HG03039 (cell line): ENCODE data around the gene MRPL10.
A peak's percentile ranks its signal among the peaks of the same experiment; 100 is the strongest.

ENCODE experiments used
- ATAC-seq: cut with Tn5 transposase; IDR thresholded peaks from one replicate; pipeline ENCODE4 v1.9.1; 2021; ENCODE audit warnings: mild to moderate bottlenecking, moderate library complexity; ENCODE audit not compliant: unreplicated experiment

MRPL10 gene

GRCh38 chr17:47840001-47840741 is 8.8 kb upstream of the MRPL10 start:
- no peak for ATAC-seq

GRCh38 chr17:47839071-47839470 is 7.7 kb upstream of the MRPL10 start:
- ATAC-seq = no peak

DNA sequence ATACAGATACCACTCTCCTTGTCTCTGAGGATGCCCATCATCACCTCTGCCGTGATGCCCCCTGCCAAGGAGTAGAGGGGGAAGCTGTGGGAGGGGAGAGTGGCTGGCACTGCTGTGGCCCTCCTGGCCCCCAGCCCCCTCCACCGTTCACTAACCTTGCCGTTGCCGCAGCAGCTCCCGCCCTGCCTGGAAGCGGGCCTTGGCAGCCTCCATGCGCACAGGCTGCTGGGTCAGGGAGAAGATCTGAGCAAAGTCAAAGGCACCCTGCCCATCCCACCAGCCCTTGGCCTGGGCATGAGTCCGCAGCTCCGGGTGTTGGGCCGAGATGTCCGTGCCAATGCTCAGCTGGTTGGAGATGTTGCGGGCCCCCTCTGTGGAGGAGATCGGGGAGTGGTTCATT is 7.3 kb upstream of the MRPL10 start:
- ATAC-seq = no peak

- no peak for ATAC-seq
These were observed 6.2 kb upstream of the MRPL10 start for GRCh38 chr17:47837401-47838039.

DNA sequence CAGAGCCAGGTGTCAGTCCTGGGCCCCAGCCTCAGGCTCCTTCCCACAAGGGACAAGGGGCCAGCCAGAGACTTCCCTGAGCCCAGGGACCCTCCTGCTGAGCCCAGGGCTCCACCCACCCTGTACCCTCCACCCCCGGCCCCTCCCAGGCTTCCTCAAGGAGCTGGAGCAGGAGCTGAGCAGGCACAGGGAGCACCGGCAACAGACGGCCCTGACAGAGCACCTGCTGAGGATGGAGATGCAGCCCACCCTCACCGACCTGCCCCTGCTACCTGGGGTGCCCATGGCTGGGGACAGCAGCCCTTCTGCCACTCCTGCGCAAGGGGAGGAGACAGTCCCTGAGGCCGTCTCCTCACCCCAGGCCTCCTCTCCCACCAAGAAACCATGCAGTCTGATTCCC is 5.3 kb upstream of the MRPL10 start:
- no peak for ATAC-seq

DNA sequence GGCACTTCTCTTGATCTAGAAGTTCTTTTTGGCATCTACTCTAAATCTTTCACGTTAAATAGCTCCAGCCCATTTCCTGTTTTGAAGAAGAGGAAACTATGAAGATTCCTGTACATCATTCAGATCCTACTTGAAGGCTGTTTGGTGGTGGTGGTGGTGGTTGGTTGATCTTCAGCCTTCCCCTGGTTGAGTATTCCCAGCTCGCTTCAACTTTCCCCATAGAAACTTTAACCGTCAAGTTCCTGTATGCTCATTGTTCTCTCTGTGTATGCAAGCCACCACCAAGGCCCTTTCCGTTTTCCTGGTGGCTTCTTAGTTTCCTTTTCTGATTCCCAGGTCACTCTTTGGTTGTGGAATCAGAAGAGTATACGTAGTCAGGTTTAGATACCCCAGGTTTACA is 3.4 kb upstream of the MRPL10 start:
- no peak for ATAC-seq

- ATAC-seq = no peak
These were observed 590 bp upstream of the MRPL10 start for GRCh38 chr17:47831934-47832327.

DNA sequence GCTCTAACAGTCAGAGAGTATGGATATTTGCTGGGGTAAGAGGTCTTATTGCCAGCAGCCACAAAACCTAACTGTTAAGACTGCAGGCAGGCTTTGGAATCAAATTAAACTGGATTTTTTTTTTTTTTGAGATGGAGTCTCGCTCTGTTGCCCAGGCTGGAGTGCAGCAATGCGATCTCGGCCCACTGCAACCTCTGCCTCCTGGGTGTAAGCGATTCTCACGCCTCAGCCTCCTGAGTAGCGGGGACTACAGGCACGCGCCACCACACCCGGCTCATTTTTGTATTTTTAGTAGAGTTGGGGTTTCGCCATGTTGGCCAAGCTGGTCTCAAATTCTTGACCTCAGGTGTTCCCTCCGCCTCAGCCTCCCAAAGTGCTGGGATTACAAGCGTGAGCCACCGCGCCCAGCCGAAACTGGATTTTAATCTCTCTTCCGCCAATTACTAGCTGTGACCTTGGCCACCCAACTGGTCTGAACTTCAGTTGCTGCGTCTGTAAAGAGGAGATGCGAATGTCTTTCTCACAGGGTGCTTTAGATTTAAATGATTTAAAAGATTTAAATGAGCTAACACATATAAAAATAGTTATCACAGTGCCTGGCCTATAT is 842 bp downstream of the MRPL10 start:
- ATAC-seq = no peak

DNA sequence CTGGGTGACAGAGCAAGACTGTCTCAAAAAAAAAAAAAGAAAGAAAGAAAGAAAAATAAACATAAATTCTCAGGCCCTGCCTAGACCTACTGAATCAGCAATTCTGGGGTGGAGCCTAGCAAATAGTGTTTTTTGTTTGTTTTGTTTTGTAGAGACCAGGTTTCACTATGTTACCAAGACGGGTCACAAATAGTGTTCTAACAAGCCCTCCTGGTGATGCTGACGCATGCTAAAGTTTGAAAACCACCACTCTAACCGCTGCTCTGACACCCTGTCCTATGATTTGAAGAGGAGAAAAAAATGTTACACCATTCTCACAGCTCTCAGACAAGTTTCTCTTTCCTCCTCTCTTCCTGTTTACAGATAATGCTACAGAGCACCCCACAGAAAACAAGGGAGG is 1.5 kb downstream of the MRPL10 start:
- ATAC-seq = no peak

DNA sequence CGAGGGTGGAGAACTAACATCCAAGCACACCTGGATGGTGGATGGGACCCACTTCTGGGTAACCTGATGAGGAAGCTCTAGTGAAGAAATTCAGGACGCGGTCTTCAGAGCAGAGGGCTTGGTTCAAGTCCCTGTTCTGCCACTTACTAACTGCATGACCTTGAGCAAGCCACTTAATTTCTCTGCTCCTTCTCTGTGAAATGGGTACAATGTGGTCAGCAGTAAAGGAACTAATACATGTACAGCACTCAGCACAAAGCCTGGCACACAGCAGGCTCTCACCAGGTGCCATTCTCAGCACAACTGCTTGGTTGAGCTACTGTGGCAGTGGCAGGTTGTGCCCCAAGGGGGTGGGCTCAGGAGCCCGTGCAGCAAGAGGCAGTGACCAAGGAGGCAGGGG is 7.8 kb downstream of the MRPL10 start:
- ATAC-seq = no peak

GRCh38 chr17:47822785-47823184 is 8.6 kb downstream of the MRPL10 start:
- no peak for ATAC-seq

DNA sequence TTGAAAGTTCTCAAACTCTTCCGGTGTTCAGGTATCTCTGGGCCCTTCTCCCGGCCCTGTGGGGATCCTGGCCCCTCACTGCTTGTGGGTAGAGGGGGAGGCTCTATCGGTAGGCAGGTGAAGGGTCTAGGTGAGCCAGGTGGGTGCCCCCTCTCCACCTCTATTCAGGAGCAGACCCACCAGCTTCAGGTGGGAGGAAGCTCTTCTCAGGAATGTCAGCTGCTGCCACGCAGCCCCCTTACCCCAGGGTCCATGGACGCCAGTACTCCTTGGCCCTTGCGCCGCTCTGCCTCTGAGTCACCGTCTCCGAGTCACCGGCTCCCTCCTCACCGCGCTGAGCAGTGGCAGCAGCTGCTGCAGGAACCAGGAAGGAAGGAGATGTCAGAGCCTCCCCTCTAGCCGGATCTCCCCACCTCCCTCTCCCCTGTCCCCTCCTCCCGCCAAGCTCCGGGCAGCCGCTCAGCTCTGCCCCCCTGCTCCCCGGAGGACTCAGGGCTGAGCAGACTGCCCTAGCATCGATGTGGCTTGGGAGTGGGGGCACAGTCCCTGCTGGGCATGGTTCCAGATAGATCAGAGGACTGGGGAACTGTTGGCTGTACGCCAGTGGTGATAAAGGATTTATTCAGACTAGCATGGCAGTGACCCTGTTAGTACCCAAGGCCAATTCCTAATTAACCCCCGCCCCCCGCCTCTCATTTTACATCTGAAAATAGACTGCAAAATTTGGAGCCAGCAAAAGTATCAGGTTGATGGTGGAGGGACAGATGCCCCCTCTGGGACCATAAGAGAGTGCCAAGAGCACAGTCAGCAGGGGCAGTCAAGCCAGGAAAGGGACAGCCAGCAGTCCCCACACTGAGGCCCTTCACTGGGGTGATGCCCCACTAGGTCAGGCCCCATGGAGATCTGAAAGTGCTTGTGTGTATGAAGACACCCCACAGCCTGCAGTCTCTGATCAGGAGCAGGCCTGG is 9.6 kb downstream of the MRPL10 start, which contains the start of gene OSBPL7:
Gene OSBPL7, minus strand, starts transcription at position 371 of the 968 bp plus-strand sequence. CDS start 1,516 bp downstream, outside the sequence.
- peak; percentile 57 for ATAC-seq

DNA sequence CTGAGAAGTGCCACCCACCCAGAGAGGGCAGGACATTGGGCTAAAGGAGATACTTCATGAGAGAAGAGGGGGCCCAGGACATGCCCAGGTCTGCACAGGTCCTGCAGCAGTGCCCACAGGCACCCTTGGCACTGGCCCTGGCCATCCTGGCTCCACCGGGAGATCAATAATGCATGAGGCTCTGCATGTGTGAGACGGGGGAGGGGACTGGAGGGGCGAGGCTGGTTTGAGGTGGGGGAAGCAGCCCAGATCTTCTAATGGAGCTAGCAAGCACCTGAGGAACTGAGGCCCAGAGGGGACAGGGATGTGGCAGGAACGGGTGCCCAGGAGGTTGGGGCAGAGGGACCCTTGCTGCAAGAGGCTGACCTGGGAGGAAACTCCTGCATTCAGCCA is 10.3 kb downstream of the MRPL10 start:
- no peak for ATAC-seq

DNA sequence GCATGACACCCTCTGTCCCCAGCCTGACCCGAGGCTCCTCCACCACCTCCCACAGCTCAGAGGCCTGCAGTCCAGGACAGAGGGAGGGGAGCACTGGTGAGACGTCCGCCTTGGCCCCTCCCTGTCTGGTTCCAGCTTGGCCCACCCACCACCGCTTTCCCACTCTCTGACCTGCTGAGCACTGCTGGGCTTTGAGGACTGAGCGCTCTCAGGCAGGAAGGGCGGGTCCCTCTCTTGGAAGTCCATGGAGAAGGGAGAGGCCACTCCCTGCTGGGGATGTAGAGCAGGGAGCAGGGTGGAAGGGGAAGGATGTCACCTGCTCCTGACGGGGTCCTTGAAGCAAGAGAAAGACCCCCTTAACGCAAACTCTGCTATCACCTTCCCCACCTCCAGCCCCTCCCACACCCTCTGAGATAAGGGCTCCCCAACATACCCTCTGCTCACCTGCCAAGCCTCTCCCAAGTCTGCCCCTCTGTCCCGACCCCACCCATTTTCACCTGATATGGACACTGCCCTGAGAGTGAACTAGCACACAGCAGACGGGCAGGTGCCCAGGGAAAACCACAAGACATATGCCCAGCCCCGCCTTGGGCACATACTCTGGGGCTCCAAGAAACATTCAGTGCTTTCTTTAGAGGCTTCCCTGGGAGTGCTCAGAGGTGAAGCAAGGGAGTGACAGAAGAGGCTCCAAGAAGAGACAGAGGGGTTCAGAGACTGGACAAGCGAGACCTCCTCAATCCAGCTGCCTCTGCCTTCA is 11.1 kb downstream of the MRPL10 start:
- no peak for ATAC-seq

- ATAC-seq = no peak
These were observed 11.9 kb downstream of the MRPL10 start for GRCh38 chr17:47819475-47819874.

- ATAC-seq = no peak
These were observed 13.2 kb downstream of the MRPL10 start for GRCh38 chr17:47818002-47818695.

GRCh38 chr17:47816947-47817346 is 14.4 kb downstream of the MRPL10 start:
- ATAC-seq = no peak

DNA sequence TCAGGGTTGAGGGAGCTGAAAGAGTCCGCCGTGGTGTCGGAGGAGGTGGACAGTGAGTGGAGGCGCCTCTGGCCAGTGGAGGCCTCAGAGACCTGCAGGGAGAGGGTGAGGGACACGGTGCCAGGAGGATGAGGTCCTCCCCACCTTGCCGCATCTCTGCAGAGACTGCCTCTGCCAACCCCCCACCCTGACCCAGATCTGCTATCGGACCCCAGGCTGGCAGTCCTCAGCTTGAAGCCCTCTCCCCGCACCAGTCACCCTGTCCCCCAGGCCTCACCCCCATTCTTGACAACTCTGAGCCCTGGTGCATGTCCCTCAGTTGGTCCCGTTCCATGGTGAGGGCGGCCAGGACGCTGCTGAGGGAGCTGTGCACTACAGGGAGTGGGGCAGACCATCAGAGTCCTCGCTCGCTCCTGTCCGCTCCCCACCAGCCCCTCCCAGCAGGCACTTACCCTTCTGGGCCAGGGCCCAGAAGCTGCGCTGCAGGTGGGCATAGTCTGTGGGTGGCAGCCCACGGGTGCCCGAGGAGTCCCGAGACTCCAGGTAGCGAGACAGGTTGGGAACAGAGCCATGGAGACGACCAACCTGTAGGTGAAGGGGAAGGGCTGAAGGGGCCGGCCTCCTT is 15.1 kb downstream of the MRPL10 start:
- no peak for ATAC-seq
